HG03039 (cell line): ENCODE measurements around the gene TSPAN2.
A peak's percentile ranks its signal among the peaks of the same experiment; 100 is the strongest.

ENCODE experiments used
- ATAC-seq: cut with Tn5 transposase; IDR thresholded peaks from one replicate; pipeline ENCODE4 v1.9.1; 2021; ENCODE audit warnings: mild to moderate bottlenecking, moderate library complexity; ENCODE audit not compliant: unreplicated experiment

Gene TSPAN2

GRCh38 chr1:115076384-115076915 is 12.9 kb downstream of the TSPAN2 start:
- ATAC-seq: no peak

GRCh38 chr1:115074839-115075534 is 14.3 kb downstream of the TSPAN2 start:
- no peak for ATAC-seq

GRCh38 chr1:115073298-115074087 is 15.8 kb downstream of the TSPAN2 start:
- ATAC-seq: no peak

GRCh38 chr1:115071012-115071664 is 18.2 kb downstream of the TSPAN2 start:
- no peak for ATAC-seq

- ATAC-seq: no peak
Measured at GRCh38 chr1:115069659-115070308, 19.5 kb downstream of the TSPAN2 start.

- ATAC-seq: no peak
Measured at GRCh38 chr1:115068826-115069585, 20.3 kb downstream of the TSPAN2 start.

- ATAC-seq: no peak
Measured at GRCh38 chr1:115067161-115067859, 22.0 kb downstream of the TSPAN2 start.

GRCh38 chr1:115065021-115065420 is 24.3 kb downstream of the TSPAN2 start:
- no peak for ATAC-seq

- no peak for ATAC-seq
Measured at GRCh38 chr1:115064461-115064860, 24.8 kb downstream of the TSPAN2 start.

- no peak for ATAC-seq
Measured at GRCh38 chr1:115063228-115063901, 25.9 kb downstream of the TSPAN2 start.

- peak; percentile 77 for ATAC-seq
Measured at GRCh38 chr1:115062542-115063004, 26.7 kb downstream of the TSPAN2 start.

- no peak for ATAC-seq
Measured at GRCh38 chr1:115060501-115060900, 28.8 kb downstream of the TSPAN2 start.

- ATAC-seq: no peak
Measured at GRCh38 chr1:115059316-115059715, 30.0 kb downstream of the TSPAN2 start.

GRCh38 chr1:115057661-115058254 is 31.5 kb downstream of the TSPAN2 start:
- no peak for ATAC-seq

- no peak for ATAC-seq
Measured at GRCh38 chr1:115056395-115056798, 32.9 kb downstream of the TSPAN2 start.

GRCh38 chr1:115052454-115053083 is 36.7 kb downstream of the TSPAN2 start:
- peak; percentile 77 for ATAC-seq

GRCh38 chr1:115051850-115052249 is 37.5 kb downstream of the TSPAN2 start:
- no peak for ATAC-seq

- no peak for ATAC-seq
Measured at GRCh38 chr1:115046751-115047150, 42.6 kb downstream of the TSPAN2 start.
